Kidney (tissue), 14 donors: ENCODE data around the gene ALDH4A1. TPM values are rescaled to one million over a fixed set of nuclear protein-coding genes. Genes with fewer than 3 reads are reported as not detected.

Experiments used
- DNase-seq, 5 donors: peaks; one replicate each; pipeline ENCODE4 v3.0.0-alpha.2; 2013 to 2020
- FAIRE-seq: peaks from 2 replicates; lab custom pipeline; 2012; peaks lifted over from hg19 to GRCh38; lab: Jason Lieb, UNC
- H3K27ac ChIP-seq, 2 donors: one replicate each; pipeline ENCODE4 v1.7.0; 2013; ENCODE audit warnings: low read depth in 2 of 2, low read length in 2 of 2, inconsistent platforms in 1 of 2
- H3K27me3 ChIP-seq: one replicate; pipeline ENCODE4 v1.7.1; 2013; ENCODE audit warnings: low read length, inconsistent platforms; ENCODE audit not compliant: control insufficient read depth, insufficient read depth
- H3K36me3 ChIP-seq, 3 donors: one replicate each; pipeline versions ENCODE4 v1.7.0 to v1.7.1; 2013; ENCODE audit warnings: low read length in 3 of 3, control low read depth in 1 of 3, inconsistent platforms in 1 of 3; ENCODE audit not compliant: insufficient read depth in 3 of 3, control insufficient read depth in 2 of 3
- H3K4me1 ChIP-seq, 3 donors: one replicate each; pipeline versions ENCODE4 v1.7.0 to v1.7.1; 2013; ENCODE audit warnings: low read length in 3 of 3, inconsistent platforms in 1 of 3, low read depth in 1 of 3; ENCODE audit not compliant: control insufficient read depth in 2 of 3, insufficient read depth in 2 of 3
- H3K4me3 ChIP-seq, 3 donors: one replicate each; pipeline versions ENCODE4 v1.7.0 to v1.8.1; 2013; ENCODE audit warnings: low read length in 3 of 3, control low read depth in 1 of 3, inconsistent platforms in 1 of 3
- H3K9ac ChIP-seq, 3 donors: one replicate each; pipeline versions ENCODE4 v1.7.0 to v1.7.1; 2013; ENCODE audit warnings: low read length in 3 of 3, control low read depth in 1 of 3, inconsistent platforms in 1 of 3
- H3K9me3 ChIP-seq, 3 donors: one replicate each; pipeline versions ENCODE4 v1.7.0 to v1.7.1; 2013; ENCODE audit warnings: low read length in 3 of 3, control low read depth in 1 of 3, inconsistent platforms in 1 of 3; ENCODE audit not compliant: control insufficient read depth in 2 of 3, insufficient read depth in 1 of 3
- intact Hi-C: fragments of 100-400 bp; cut with DNase I; formaldehyde crosslinking; loops from one replicate; pipeline ENCODE4 v1.11.1; 2022
- polyA plus RNA-seq: library from polyadenylated mRNA; stranded (reverse); fragments of 350-450 nt; fragmentation: Illumina TruSeq; extraction: RNeasy Lipid Tissue Mini Kit (QIAGEN cat#74804); gene quantifications from one replicate; pipeline ENCODE4 v1.2.3, GENCODE V29; 2014; ENCODE audit warnings: low read depth, low replicate concordance; ENCODE audit not compliant: insufficient read depth
- total RNA-seq: library from RNA; stranded (reverse); fragmentation: NEBNext Ultra II Directional; extraction: Animal tissue kit (Norgen Biotek cat#: 25700); gene quantifications from one replicate; pipeline ENCODE4 v1.2.1, GENCODE V29; 2021
- TF ChIP-seq, protein P1 (sequence below): IDR thresholded peaks from 3 replicates; pipeline ENCODE4 v1.5.1; 2012; ENCODE audit warnings: mild to moderate bottlenecking, moderate library complexity, borderline replicate concordance; ENCODE audit not compliant: insufficient read depth; ENCODE audit errors: extremely low read depth
- donor health status: control.
- donor health status: control.
- donor health status: control.
- donor health status: control.
- donor health status: control.
- donor health status: DM: yes; HTN: yes; CAD: no.
- donor health status: Normal renal cell carcinoma (clear cell type).

ALDH4A1 gene
- total and polyA plus RNA-seq, 2 donors from 2014 or later: 49.3 to 352 TPM

GRCh38 chr1:18866846-18867245, 35.5 kb downstream of the ALDH4A1 start:
- FAIRE-seq (no peak), DNase-seq (no peak)
- intact Hi-C loops: no loop called here
- Histone ChIP-seq H3K27me3 (no peaks in the 10 kb centered on the region), H3K9ac (no peak overlapping the region), H3K4me1 (no peaks in the 10 kb centered on the region), H3K9me3 (no peaks in the 10 kb centered on the region), H3K36me3 (peaks cover 0 to 3% (median 0%) of the 10 kb centered on the region in 3 donors), H3K4me3 (no peak overlapping the region), H3K27ac (no peak overlapping the region)
- TF ChIP-seq, protein P1, sequence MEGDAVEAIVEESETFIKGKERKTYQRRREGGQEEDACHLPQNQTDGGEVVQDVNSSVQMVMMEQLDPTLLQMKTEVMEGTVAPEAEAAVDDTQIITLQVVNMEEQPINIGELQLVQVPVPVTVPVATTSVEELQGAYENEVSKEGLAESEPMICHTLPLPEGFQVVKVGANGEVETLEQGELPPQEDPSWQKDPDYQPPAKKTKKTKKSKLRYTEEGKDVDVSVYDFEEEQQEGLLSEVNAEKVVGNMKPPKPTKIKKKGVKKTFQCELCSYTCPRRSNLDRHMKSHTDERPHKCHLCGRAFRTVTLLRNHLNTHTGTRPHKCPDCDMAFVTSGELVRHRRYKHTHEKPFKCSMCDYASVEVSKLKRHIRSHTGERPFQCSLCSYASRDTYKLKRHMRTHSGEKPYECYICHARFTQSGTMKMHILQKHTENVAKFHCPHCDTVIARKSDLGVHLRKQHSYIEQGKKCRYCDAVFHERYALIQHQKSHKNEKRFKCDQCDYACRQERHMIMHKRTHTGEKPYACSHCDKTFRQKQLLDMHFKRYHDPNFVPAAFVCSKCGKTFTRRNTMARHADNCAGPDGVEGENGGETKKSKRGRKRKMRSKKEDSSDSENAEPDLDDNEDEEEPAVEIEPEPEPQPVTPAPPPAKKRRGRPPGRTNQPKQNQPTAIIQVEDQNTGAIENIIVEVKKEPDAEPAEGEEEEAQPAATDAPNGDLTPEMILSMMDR: no peak

- no peak overlapping the region for H3K27ac ChIP-seq
- FAIRE-seq (no peak), DNase-seq (no peak)
- no peaks in the 10 kb centered on the region for H3K4me1 ChIP-seq
- intact Hi-C loops: no loop called here
- H3K36me3 ChIP-seq: no peaks in the 10 kb centered on the region
- no peak overlapping the region for H3K4me3 ChIP-seq
- no peaks in the 10 kb centered on the region for H3K27me3 ChIP-seq
- TF ChIP-seq, protein P1: no peak
- no peak overlapping the region for H3K9ac ChIP-seq
- H3K9me3 ChIP-seq: no peaks in the 10 kb centered on the region
These were observed 36.0 kb downstream of the ALDH4A1 start for GRCh38 chr1:18866314-18866713.

DNA sequence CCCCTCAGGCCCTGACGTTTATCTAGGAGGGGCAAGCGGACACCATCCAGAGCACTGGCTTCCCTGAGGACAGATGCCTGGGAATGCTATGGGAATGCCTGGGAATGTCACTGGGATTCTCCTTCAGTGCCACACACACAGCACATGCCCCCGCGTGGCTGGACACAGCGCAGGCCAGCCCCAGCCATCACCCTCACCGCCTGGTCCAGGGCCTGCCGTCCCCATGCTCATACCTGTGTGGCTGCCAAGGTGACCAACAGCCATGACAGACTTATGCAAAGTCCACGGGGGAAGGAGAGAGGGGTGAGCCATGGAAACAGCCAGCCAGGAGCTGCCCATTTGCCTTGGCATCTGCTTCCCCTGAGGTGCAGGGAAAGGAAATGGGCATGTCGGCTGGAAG, 37.2 kb downstream of the ALDH4A1 start:
- H3K27me3 ChIP-seq: no peaks in the 10 kb centered on the region
- no peaks in the 10 kb centered on the region for H3K4me1 ChIP-seq
- FAIRE-seq (no peak), DNase-seq (no peak)
- no peaks in the 10 kb centered on the region for H3K9me3 ChIP-seq
- H3K27ac ChIP-seq: no peak overlapping the region
- intact Hi-C loops: no loop called here
- H3K36me3 ChIP-seq: no peaks in the 10 kb centered on the region
- H3K4me3 ChIP-seq: no peak overlapping the region
- H3K9ac ChIP-seq: no peak overlapping the region
- TF ChIP-seq, protein P1: no peak

GRCh38 chr1:18861590-18861989, 40.8 kb downstream of the ALDH4A1 start:
- TF ChIP-seq, protein P1: no peak
- intact Hi-C loops: no loop called here
- Histone ChIP-seq H3K27me3 (no peaks in the 10 kb centered on the region), H3K36me3 (no peaks in the 10 kb centered on the region), H3K9ac (no peak overlapping the region), H3K9me3 (no peaks in the 10 kb centered on the region), H3K4me3 (no peak overlapping the region), H3K4me1 (no peaks in the 10 kb centered on the region), H3K27ac (no peak overlapping the region)
- FAIRE-seq (no peak), DNase-seq (no peak)
